HG02981 (cell line): ENCODE data around the gene PTP4A2.

Experiments used
- ATAC-seq: cut with Tn5 transposase; IDR thresholded peaks from one replicate; pipeline ENCODE4 v1.9.1; 2021; ENCODE audit warnings: mild to moderate bottlenecking, moderate library complexity; ENCODE audit not compliant: unreplicated experiment

Gene PTP4A2

DNA sequence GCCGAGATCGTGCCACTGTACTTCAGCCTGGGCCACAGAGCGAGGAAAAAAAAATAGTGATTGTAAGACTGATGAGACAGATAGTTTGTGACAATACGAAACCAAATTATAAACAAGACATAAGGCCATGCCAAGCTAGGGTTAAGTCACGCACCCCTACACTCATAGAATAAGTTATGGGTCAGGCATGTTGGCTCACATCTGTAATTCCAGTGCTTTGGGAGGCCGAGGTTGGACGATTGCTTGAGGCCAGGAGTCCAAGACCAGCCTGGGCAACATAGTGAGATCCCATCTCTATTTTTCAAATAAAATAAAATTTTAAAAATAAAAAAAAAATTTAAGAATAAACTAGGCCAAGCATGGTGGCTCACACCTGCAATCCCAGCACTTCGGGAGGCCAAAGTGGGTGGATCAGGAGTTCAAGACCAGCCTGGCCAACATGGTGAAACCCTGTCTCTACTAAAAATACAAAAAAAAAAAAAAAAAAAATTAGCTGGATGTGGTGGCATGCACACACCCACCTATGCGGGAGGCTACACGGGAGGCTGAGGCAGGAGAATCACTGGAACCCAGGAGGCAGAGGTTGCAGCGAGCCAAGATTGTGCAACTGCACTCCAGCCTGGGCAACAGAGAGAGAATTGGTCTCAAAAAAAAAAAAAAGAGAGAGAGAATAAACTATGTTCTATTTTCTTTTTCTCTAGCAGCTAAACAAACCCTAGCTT lies 72.3 kb downstream of the PTP4A2 start:
- no peak for ATAC-seq

DNA sequence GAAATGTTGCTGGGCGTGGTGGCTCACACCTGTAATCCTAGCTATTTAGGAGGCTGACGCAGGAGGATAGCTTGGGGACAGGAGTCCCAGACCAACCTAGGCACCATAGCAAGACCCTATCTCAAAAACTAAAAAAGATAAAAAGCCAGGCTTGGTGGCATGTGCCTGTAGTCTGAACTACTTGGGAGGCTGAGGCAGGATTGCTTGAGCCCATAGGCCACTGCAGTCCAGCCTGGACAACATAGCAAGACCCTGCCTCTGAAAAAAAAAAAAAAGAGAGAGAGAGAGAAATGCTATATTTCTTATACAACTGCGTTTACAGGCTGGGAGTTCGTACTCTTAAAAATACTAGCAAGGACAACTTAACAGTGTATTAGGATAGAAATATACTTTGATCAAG lies 76.1 kb downstream of the PTP4A2 start:
- no peak for ATAC-seq

- ATAC-seq: no peak
These were observed 76.8 kb downstream of the PTP4A2 start for GRCh38 chr1:31861346-31861745.

DNA sequence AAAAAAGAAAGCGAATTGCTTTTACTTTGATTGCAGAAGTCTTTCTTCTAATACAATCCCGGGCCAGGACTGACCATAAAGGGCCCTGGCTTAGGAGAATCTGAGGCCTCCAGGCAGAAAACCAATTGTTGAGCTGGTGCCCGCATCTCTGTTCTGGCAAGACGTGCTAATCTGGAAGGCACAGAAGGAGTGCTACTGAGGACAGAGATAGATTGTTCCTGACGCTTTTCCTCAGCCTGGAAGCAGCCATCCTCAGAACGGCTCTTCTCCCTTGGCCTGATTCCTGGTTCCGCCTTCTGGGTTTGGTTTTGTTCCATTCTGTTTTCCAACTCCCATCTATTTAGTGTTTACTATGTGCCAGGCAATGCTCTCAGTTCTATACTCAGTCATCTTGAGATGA lies 77.6 kb downstream of the PTP4A2 start:
- ATAC-seq: no peak

DNA sequence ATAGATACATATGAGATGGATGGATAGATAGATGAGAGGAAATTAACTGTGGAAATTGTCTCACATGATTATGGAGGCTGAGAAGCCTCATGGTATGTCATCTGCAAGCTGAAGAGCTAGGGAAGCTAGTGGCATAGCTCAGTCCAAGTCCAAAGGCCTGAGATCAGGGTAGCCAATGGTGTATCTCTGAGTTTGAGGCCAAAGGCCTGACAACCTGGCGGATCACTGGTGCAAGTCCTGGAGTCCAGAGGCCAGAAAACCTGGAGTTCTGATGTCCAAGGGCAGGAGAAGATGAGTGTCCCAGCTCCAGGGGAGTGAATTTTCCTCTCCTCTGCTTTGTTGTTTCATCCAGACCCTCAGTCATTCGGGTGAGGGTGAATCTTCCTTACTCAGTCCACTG lies 78.4 kb downstream of the PTP4A2 start:
- ATAC-seq: no peak

DNA sequence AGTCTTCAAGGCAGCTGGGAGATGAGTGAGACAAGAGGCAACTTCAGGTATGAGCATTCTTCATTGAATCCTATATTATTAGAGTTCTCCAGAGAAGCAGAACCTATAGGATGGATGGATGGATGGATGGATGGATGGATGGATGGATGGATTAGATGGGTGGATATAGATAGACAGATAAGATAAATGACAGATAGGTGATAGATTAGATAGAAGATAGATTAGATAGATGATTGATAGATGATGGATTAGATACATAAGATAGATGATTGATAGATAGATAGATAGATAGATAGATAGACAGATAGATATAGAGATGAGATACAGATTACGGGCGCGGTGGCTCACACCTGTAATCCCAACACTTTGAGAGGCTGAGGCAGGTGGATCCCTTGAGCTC lies 79.1 kb downstream of the PTP4A2 start:
- ATAC-seq: no peak

DNA sequence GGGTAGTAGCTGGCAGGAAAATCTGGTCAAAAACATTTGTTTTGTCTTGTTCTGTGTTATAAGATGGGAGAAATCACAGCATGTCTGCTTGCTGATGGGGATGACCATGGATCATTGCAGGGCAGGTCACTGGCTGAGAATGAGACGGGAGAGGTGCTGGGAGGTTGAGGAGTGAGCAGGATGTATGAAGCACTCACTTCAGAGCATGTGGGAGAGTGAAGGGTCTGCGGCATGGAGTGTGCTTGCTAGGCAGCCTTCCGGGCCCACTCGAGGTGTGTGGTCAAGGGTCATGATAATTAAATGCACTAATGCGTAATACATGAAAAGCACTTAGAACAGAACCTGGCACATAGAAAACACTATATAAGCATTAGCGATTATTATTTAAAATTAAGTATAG lies 80.3 kb downstream of the PTP4A2 start:
- ATAC-seq: no peak
